Liver (tissue), 3 donors: ENCODE measurements around the gene AP5S1.
"Not testable (repeated sequence)": the region's sequence is repeated elsewhere in the genome, so short reads cannot be mapped to it uniquely, and the experiment has no call there.

Experiments
- CTCF ChIP-seq: fragments of 150-350 bp; IDR thresholded peaks from 2 replicates; pipeline ENCODE4 v1.5.1; 2017; ENCODE audit warnings: improper control_type of control experiment, low read depth, low read length; ENCODE audit not compliant: missing input control
- GABPA ChIP-seq, 2 donors: IDR thresholded peaks in 1 of 2; conservative IDR thresholded peaks in 1 of 2; 2 replicates each; pipeline ENCODE4 v1.6.1; 2016; ENCODE audit warnings: antibody characterized with exemption in 2 of 2, mild to moderate bottlenecking in 1 of 2, moderate library complexity in 1 of 2
- HNF4A ChIP-seq, 2 donors: conservative IDR thresholded peaks; 2 replicates each; pipeline ENCODE4 v1.6.1; 2016; ENCODE audit warnings: antibody characterized with exemption in 2 of 2, mild to moderate bottlenecking in 2 of 2
- JUND ChIP-seq, 2 donors: IDR thresholded peaks; 2 replicates each; pipeline ENCODE4 v1.6.1; 2016; ENCODE audit warnings: antibody characterized with exemption in 2 of 2
- MAX ChIP-seq: IDR thresholded peaks from 2 replicates; pipeline ENCODE4 v1.6.1; 2016; ENCODE audit warnings: antibody characterized with exemption
- NR2F2 ChIP-seq: IDR thresholded peaks from 2 replicates; pipeline ENCODE4 v1.6.1; 2016; ENCODE audit warnings: antibody characterized with exemption
- RAD21 ChIP-seq, 2 donors: IDR thresholded peaks; 2 replicates each; pipeline ENCODE4 v1.6.1; 2016; ENCODE audit warnings: antibody characterized with exemption in 2 of 2, mild to moderate bottlenecking in 2 of 2
- REST ChIP-seq: IDR thresholded peaks from 2 replicates; pipeline ENCODE4 v1.6.1; 2016; ENCODE audit warnings: antibody characterized with exemption, mild to moderate bottlenecking
- RXRA ChIP-seq, 2 donors: IDR thresholded peaks; 2 replicates each; pipeline ENCODE4 v1.6.1; 2017 to 2018; ENCODE audit warnings: antibody characterized with exemption in 2 of 2, mild to moderate bottlenecking in 1 of 2
- SP1 ChIP-seq: IDR thresholded peaks from 2 replicates; pipeline ENCODE4 v1.6.1; 2018; ENCODE audit warnings: antibody characterized with exemption, mild to moderate bottlenecking
- TAF1 ChIP-seq: conservative IDR thresholded peaks from 2 replicates; pipeline ENCODE4 v1.6.1; 2016; ENCODE audit warnings: antibody characterized with exemption, mild to moderate bottlenecking
- donor health status: healthy.
- donor health status: healthy.

GRCh38 chr20:3794168-3794567, 26.2 kb upstream of the AP5S1 start:
- not testable (repeated sequence) for TF ChIP-seq RXRA (IDR thresholded peaks at IDR 0.05); CTCF; GABPA (IDR thresholded peaks at IDR 0.05 in 1 of 2, conservative IDR thresholded peaks at IDR 0.05 in 1 of 2); MAX; TAF1; SP1; JUND (IDR thresholded peaks at IDR 0.05); RAD21 (IDR thresholded peaks at IDR 0.05); REST; HNF4A (conservative IDR thresholded peaks at IDR 0.05); NR2F2
